ENCODE measurements around the gene RASEF.

DNA sequence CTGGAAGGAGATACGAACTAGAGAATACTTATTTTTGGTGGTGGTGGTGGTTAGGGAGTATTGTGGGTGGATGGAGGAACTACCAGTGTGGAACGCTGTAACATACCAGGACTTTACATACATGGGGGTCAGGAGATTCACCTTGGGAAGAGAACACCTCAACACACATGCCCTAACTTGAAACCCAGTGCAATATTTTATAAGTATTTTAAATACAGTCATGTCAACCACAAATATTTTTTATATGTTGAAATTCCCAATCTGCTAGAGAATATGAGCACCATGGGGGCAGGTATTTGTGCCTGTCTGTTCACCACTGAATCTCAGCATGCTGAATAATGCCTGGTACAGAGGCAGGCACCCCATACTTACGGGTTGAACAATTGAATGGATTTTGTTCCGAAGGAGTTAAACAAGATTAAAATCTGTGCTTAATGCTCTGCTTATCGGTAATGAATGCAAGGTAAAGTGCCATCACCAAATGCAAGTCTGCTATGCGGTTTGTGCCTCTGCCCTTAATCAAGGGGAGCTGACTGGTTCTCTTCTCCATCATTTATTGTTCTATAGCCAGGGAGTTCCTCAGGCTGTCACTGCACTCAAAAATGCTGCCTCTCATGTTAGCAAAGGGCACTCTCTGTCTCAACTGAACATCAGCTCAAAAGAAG lies 65.3 kb downstream of the RASEF start:
- TF ChIP-seq, protein P1, sequence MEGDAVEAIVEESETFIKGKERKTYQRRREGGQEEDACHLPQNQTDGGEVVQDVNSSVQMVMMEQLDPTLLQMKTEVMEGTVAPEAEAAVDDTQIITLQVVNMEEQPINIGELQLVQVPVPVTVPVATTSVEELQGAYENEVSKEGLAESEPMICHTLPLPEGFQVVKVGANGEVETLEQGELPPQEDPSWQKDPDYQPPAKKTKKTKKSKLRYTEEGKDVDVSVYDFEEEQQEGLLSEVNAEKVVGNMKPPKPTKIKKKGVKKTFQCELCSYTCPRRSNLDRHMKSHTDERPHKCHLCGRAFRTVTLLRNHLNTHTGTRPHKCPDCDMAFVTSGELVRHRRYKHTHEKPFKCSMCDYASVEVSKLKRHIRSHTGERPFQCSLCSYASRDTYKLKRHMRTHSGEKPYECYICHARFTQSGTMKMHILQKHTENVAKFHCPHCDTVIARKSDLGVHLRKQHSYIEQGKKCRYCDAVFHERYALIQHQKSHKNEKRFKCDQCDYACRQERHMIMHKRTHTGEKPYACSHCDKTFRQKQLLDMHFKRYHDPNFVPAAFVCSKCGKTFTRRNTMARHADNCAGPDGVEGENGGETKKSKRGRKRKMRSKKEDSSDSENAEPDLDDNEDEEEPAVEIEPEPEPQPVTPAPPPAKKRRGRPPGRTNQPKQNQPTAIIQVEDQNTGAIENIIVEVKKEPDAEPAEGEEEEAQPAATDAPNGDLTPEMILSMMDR (IDR thresholded peaks at IDR 0.05) = no peak
- TF ChIP-seq ZFX (IDR thresholded peaks at IDR 0.05; ENCODE audit: borderline replicate concordance) = no peak

All from 22Rv1 (cell line).